K562 (cell line): ENCODE measurements around the gene PLCB4.

Source experiments
- CTCF ChIP-seq, 3 experiments: IDR thresholded peaks in 2 of 3; conservative IDR thresholded peaks in 1 of 3; 2 replicates each; pipeline ENCODE4 v1.5.1; 2011 to 2012; ENCODE audit warnings: low read length in 3 of 3, mild to moderate bottlenecking in 3 of 3, control low read depth in 2 of 3, improper control_type of control experiment in 1 of 3, inconsistent platforms in 1 of 3, low read depth in 1 of 3, mixed read lengths in 1 of 3, moderate library complexity in 1 of 3; ENCODE audit not compliant: insufficient read depth in 2 of 3
- ZNF217 ChIP-seq: sonication (generic); formaldehyde crosslinking; IDR thresholded peaks from 2 replicates; pipeline ENCODE4 v1.8.0; 2022; ENCODE audit warnings: mild to moderate bottlenecking, missing genetic modification reagents

GRCh38 chr20:9488063-9488462 is 419.2 kb downstream of the PLCB4 start:
- TF ChIP-seq ZNF217 (CRISPR knock-in tag) (no peak), CTCF (IDR thresholded peaks at IDR 0.05 in 2 of 3, conservative IDR thresholded peaks at IDR 0.05 in 1 of 3; ENCODE audit: insufficient read depth in 2 of 3, low read depth in 1 of 3, low read length in 3 of 3) (no peak)
